H1 (cell line): ENCODE measurements around the gene PRKCZ. TPM values are rescaled to one million over a fixed set of nuclear protein-coding genes. Genes with fewer than 3 reads are reported as not detected.

Source experiments
- CTCF ChIA-PET: fragments of 300-600 bp; sonication (Branson Sonifier 250); formaldehyde crosslinking; loops from one replicate; lab custom pipeline; 2021; ENCODE audit not compliant: partially characterized antibody; lab: Charles Lee
- POLR2A ChIA-PET: fragments of 300-600 bp; sonication (Branson Sonifier 250); formaldehyde crosslinking; loops from one replicate; lab custom pipeline; 2021; ENCODE audit warnings: inconsistent platforms; ENCODE audit not compliant: partially characterized antibody; lab: Charles Lee
- DNase-seq, 2 experiments: peaks; one replicate each; pipeline versions ENCODE4 v3.0.0 to v3.0.0-alpha.2; 2010 to 2022; ENCODE audit warnings: low spot score in 2 of 2, low read depth in 1 of 2, mixed read lengths in 1 of 2
- FAIRE-seq: peaks from 2 replicates; lab custom pipeline; 2011; peaks lifted over from hg19 to GRCh38; lab: Jason Lieb, UNC
- H2AFZ ChIP-seq: 2 replicates; pipeline ENCODE4 v1.8.1; 2012; ENCODE audit warnings: low read length, inconsistent platforms
- H2AK5ac ChIP-seq: 2 replicates; pipeline ENCODE4 v1.6.1; 2013; ENCODE audit warnings: low read depth, low read length
- H2BK120ac ChIP-seq: replicated peaks from 2 replicates; pipeline ENCODE3; 2013; ENCODE audit warnings: low read depth, low read length, inconsistent platforms
- H2BK12ac ChIP-seq: 2 replicates; pipeline ENCODE4 v1.6.1; 2013; ENCODE audit warnings: low read depth, low read length
- H2BK15ac ChIP-seq: 2 replicates; pipeline ENCODE4 v1.6.1; 2013; ENCODE audit warnings: low read length
- H2BK20ac ChIP-seq: 2 replicates; pipeline ENCODE4 v1.6.1; 2013; ENCODE audit warnings: low read length
- H2BK5ac ChIP-seq: 2 replicates; pipeline ENCODE4 v1.6.1; 2013; ENCODE audit warnings: low read depth, low read length
- H3K14ac ChIP-seq: 2 replicates; pipeline ENCODE4 v1.6.1; 2013; ENCODE audit warnings: inconsistent platforms; ENCODE audit not compliant: insufficient read length
- H3K18ac ChIP-seq: 2 replicates; pipeline ENCODE4 v1.6.1; 2013; ENCODE audit warnings: low read length; ENCODE audit errors: extremely low read depth
- H3K23ac ChIP-seq: 2 replicates; pipeline ENCODE4 v1.6.1; 2013; ENCODE audit warnings: inconsistent platforms; ENCODE audit not compliant: insufficient read length
- H3K23me2 ChIP-seq: 2 replicates; pipeline ENCODE4 v1.6.1; 2013; ENCODE audit warnings: low read depth, low read length
- H3K27ac ChIP-seq: 2 replicates; pipeline ENCODE4 v1.6.1; 2011; ENCODE audit warnings: low read depth, low read length, inconsistent platforms
- H3K27me3 ChIP-seq, 4 experiments: replicated peaks in 1 of 4; 1 replicate in 1 of 4; 2 replicates in 3 of 4; pipeline versions ENCODE4 v1.6.1 to v1.8.1; 2011 to 2013; ENCODE audit warnings: low read length in 3 of 4, mild to moderate bottlenecking in 3 of 4, inconsistent platforms in 2 of 4, mixed read lengths in 2 of 4, moderate library complexity in 1 of 4; ENCODE audit not compliant: control insufficient read depth in 3 of 4, insufficient read depth in 3 of 4; ENCODE audit errors: extremely low read depth in 1 of 4
- H3K36me3 ChIP-seq, 4 experiments: 2 replicates each; pipeline versions ENCODE4 v1.6.1 to v1.8.1; 2011 to 2013; ENCODE audit warnings: mild to moderate bottlenecking in 4 of 4, low read length in 3 of 4, moderate library complexity in 2 of 4, control low read depth in 1 of 4, inconsistent platforms in 1 of 4; ENCODE audit not compliant: insufficient read depth in 4 of 4, control insufficient read depth in 2 of 4
- H3K4ac ChIP-seq: replicated peaks from 2 replicates; pipeline ENCODE3; 2013; ENCODE audit warnings: low read length, low read depth, mixed read lengths, inconsistent platforms; ENCODE audit not compliant: insufficient read length
- H3K4me1 ChIP-seq, 4 experiments: replicated peaks in 1 of 4; 1 replicate in 1 of 4; 2 replicates in 3 of 4; pipeline versions ENCODE4 v1.6.1 to v1.8.1; 2011 to 2013; ENCODE audit warnings: low read length in 3 of 4, inconsistent platforms in 2 of 4, mixed read lengths in 1 of 4; ENCODE audit not compliant: insufficient read depth in 4 of 4, control insufficient read depth in 3 of 4
- H3K4me2 ChIP-seq, 2 experiments: 2 replicates each; pipeline versions ENCODE4 v1.6.1 to v1.8.1; 2011 to 2013; ENCODE audit warnings: low read depth in 2 of 2, low read length in 2 of 2, control low read depth in 1 of 2, inconsistent platforms in 1 of 2, mild to moderate bottlenecking in 1 of 2; ENCODE audit not compliant: insufficient read depth in 1 of 2
- H3K4me3 ChIP-seq, 4 experiments: fragments of 200-600, 300-600 bp in 1 of 4; sonication (generic), shearing (Covaris generic), sonication (Bioruptor Twin) in 1 of 4; 2 replicates each; pipeline versions ENCODE4 v1.5.1 to v1.8.1; 2011 to 2016; ENCODE audit warnings: low read length in 4 of 4, low read depth in 3 of 4, control low read depth in 2 of 4, inconsistent platforms in 2 of 4, mild to moderate bottlenecking in 2 of 4, mixed read lengths in 1 of 4, moderate library complexity in 1 of 4; ENCODE audit not compliant: insufficient read depth in 2 of 4; ENCODE audit errors: extremely low read depth in 1 of 4
- H3K56ac ChIP-seq: replicated peaks from 2 replicates; pipeline ENCODE3; 2013; ENCODE audit warnings: low read depth, mild to moderate bottlenecking, mixed read lengths, low read length, inconsistent platforms; ENCODE audit not compliant: insufficient read length
- H3K79me1 ChIP-seq: 2 replicates; pipeline ENCODE4 v1.6.1; 2013; ENCODE audit warnings: low read depth, low read length, control low read depth
- H3K79me2 ChIP-seq, 2 experiments: 2 replicates each; pipeline versions ENCODE4 v1.6.1 to v1.8.1; 2012 to 2013; ENCODE audit warnings: low read length in 2 of 2, mild to moderate bottlenecking in 2 of 2, inconsistent platforms in 1 of 2; ENCODE audit not compliant: insufficient read depth in 2 of 2, control insufficient read depth in 1 of 2
- H3K9ac ChIP-seq, 4 experiments: replicated peaks in 1 of 4; 1 replicate in 1 of 4; 2 replicates in 3 of 4; pipeline versions ENCODE4 v1.6.1 to v1.8.1; 2011 to 2013; ENCODE audit warnings: low read depth in 3 of 4, low read length in 3 of 4, control low read depth in 2 of 4, mild to moderate bottlenecking in 2 of 4, moderate library complexity in 2 of 4, inconsistent platforms in 1 of 4; ENCODE audit errors: extremely low read depth in 1 of 4
- H3K9me3 ChIP-seq, 2 experiments: 2 replicates each; pipeline versions ENCODE4 v1.6.1 to v1.8.1; 2012 to 2013; ENCODE audit warnings: mild to moderate bottlenecking in 2 of 2, moderate library complexity in 2 of 2, control low read depth in 1 of 2, inconsistent platforms in 1 of 2, low read depth in 1 of 2, low read length in 1 of 2, mixed read lengths in 1 of 2; ENCODE audit not compliant: insufficient read depth in 2 of 2
- H4K20me1 ChIP-seq, 2 experiments: replicated peaks in 1 of 2; 2 replicates each; pipeline versions ENCODE3 to v1.8.1; 2011 to 2013; ENCODE audit warnings: inconsistent platforms in 2 of 2, low read length in 2 of 2, mild to moderate bottlenecking in 1 of 2; ENCODE audit not compliant: insufficient read depth in 2 of 2, control insufficient read depth in 1 of 2
- H4K5ac ChIP-seq: 2 replicates; pipeline ENCODE4 v1.6.1; 2013; ENCODE audit warnings: low read length, low read depth, mixed read lengths, inconsistent platforms; ENCODE audit not compliant: insufficient read length
- H4K8ac ChIP-seq: 2 replicates; pipeline ENCODE4 v1.8.0; 2013; ENCODE audit warnings: mild to moderate bottlenecking, moderate library complexity, low read length, inconsistent platforms; ENCODE audit not compliant: insufficient read depth; ENCODE audit errors: extremely low read depth
- H4K91ac ChIP-seq: replicated peaks from 2 replicates; pipeline ENCODE3; 2013; ENCODE audit warnings: low read length, mixed read lengths, inconsistent platforms; ENCODE audit not compliant: insufficient read length
- HDAC6 ChIP-seq: IDR thresholded peaks from one replicate; pipeline ENCODE4 v1.7.1; 2012; ENCODE audit warnings: low read depth, mild to moderate bottlenecking, inconsistent platforms, low read length, moderate library complexity
- JUN ChIP-seq: IDR thresholded peaks from 2 replicates; pipeline ENCODE4 v1.6.1; 2011; ENCODE audit warnings: low read depth, mild to moderate bottlenecking, improper control_type of control experiment, low read length
- KDM5A ChIP-seq: fragments of 200-600 bp; IDR thresholded peaks from 2 replicates; pipeline ENCODE4 v1.7.1; 2012; ENCODE audit warnings: mild to moderate bottlenecking, low read length, inconsistent platforms, mixed read lengths
- MAX ChIP-seq: IDR thresholded peaks from 2 replicates; pipeline ENCODE4 v1.6.1; 2012; ENCODE audit warnings: inconsistent platforms
- RBBP5 ChIP-seq: IDR thresholded peaks from 2 replicates; pipeline ENCODE4 v1.7.1; 2012; ENCODE audit warnings: low read depth, mild to moderate bottlenecking, inconsistent platforms, low read length, moderate library complexity, borderline replicate concordance
- RXRA ChIP-seq: IDR thresholded peaks from 2 replicates; pipeline ENCODE4 v1.6.1; 2011; ENCODE audit warnings: low read depth, mild to moderate bottlenecking, low read length, moderate library complexity; ENCODE audit not compliant: insufficient read depth
- SAP30 ChIP-seq: fragments of 300-600 bp; sonication (generic); IDR thresholded peaks from 2 replicates; pipeline ENCODE4 v1.7.1; 2012; ENCODE audit warnings: low read length, moderate library complexity, mild to moderate bottlenecking, inconsistent platforms; ENCODE audit not compliant: insufficient read depth, insufficient replicate concordance
- WGBS, 2 experiments: shearing (Covaris generic) in 1 of 2; methylation state at CpG; one replicate each; pipeline versions ENCODE4 v1.1.6 to v1.1.7; 2013 to 2015; ENCODE audit warnings: low lambda C conversion rate in 2 of 2, mixed read lengths in 2 of 2, inconsistent platforms in 1 of 2, low coverage in 1 of 2, missing lambda C conversion rate in 1 of 2; ENCODE audit not compliant: insufficient replicate concordance in 2 of 2, insufficient coverage in 1 of 2, insufficient read length in 1 of 2; ENCODE audit errors: extremely low coverage in 1 of 2, missing lambda C conversion rate in 1 of 2; 5-methylcytosine and 5-hydroxymethylcytosine counted together
- polyA plus RNA-seq, 7 experiments: library from polyadenylated mRNA; depleted of rRNA in 3 of 7; stranded (reverse) in 5 of 7; unstranded in 2 of 7; fragments of >200 nt in 5 of 7; fragments of 200-250 nt in 2 of 7; gene quantifications; 1 replicate in 5 of 7; 2 replicates in 1 of 7; 4 replicates in 1 of 7; pipeline versions ENCODE4 v1.2.1 to v1.2.3, GENCODE V29; 2011 to 2013; ENCODE audit warnings: missing spikeins in 2 of 7, mixed read lengths in 2 of 7
- total RNA-seq: library from RNA; stranded (reverse); fragmentation: NEBNext Ultra II Directional; extraction: Animal tissue kit (Norgen Biotek cat#: 25700); gene quantifications from 2 replicates; pipeline ENCODE4 v1.2.1, GENCODE V29; 2021

The PRKCZ gene
- total and polyA plus RNA-seq, 2 of the 8 experiments (the other 6 are each of a cell fraction or from before 2014, with no cell fraction given), result 37.4 to 45.1 TPM

DNA sequence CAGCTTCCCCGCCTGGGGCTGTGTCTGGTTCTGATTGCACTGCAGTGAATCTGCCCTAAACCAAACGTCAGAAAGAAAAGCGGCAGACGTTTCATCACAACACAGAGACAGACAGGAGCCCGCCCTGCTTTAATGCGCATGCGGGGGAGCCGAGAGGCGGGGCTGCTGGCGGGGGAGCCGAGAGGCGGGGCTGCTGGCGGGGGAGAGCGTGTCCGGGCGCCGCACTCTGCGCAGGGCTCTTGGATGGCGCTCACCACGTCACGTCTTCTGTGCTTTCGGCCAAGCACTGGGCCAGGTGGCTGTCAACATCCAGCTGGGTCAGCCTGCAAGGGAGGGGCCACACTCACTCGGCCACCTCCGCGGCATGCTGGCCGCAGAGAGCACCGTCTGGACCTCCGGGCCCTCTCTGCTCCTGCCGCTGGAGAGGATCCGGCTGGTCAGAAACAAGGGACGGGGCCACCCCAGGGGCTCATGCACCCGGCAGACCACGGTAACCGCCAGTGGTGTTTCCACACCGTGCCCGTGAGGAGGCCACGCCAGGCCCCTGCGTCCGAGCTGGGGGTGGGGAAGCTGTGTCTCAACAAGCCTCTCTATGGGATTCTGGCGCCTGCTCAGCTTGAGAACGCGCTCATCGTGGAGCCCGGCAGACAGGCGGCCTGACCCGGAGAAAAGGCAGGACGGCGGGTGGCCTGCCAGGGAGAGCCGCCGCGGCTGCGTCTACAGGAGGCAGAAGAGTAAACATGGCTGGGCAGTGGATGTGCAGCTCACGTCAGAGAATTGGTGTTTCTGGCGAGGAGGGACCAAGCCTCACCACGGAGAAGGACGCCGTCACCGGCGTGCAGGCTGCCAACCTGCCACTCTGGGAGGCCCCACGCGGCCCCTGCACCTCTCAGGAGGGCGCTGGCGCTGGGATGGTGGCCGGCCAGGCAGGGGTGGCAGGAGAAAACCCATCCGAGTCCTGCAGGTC is 139.5 kb downstream of the PRKCZ start:
- H2AK5ac ChIP-seq, result no peak overlapping the region
- H4K8ac ChIP-seq, result peak overlapping the region; percentile 81; the same call in 1 of the 2 replicates
- ChIA-PET POLR2A (interaction anchor here (0.9 to 2.3 kb wide), 5 partner anchors 9 to 119 kb away, joined by 3 to 7 read pairs (median 3); no protein-coding TSS in a partner anchor), CTCF (interaction anchor here (0.6 to 14.1 kb wide), 6 partner anchors 14 to 193 kb away, joined by 3 to 154 read pairs (median 4); no protein-coding TSS in a partner anchor)
- H4K20me1 ChIP-seq, result peaks cover 4 to 15% of the 10 kb centered on the region in 2 experiments
- H3K27me3 ChIP-seq, result no peaks in the 10 kb centered on the region
- WGBS, 2 experiments, result 36% methylated on average over 65 of the region's 65 CpGs; no CpG with 5 or more reads in 1 of the 2 experiments
- H3K4me1 ChIP-seq, result peaks cover 0 to 16% (median 7%) of the 10 kb centered on the region in 4 experiments; a peak in 5 of 7 replicates
- H2BK5ac ChIP-seq, result peak overlapping the region; percentile 73; the same call in 1 of the 2 replicates
- FAIRE-seq (no peak), DNase-seq (peak; percentile 51 to 93)
- H3K79me1 ChIP-seq, result peaks cover 2% of the 10 kb centered on the region; the same call in 1 of the 2 replicates
- H3K36me3 ChIP-seq, result peaks cover 3 to 7% (median 3%) of the 10 kb centered on the region in 4 experiments; a peak in 6 of 8 replicates
- H3K23ac ChIP-seq, result no peak overlapping the region
- no peak overlapping the region for H3K27ac ChIP-seq
- H3K4me3 ChIP-seq, result peak overlapping the region in 3 of 4 experiments; percentile 28 to 49 (median 48); a peak in 5 of 8 replicates
- peak overlapping the region; percentile 10 for H3K18ac ChIP-seq
- no peak overlapping the region for H2BK12ac ChIP-seq
- H2AFZ ChIP-seq, result no peak overlapping the region
- peak overlapping the region; percentile 2 for H4K5ac ChIP-seq
- no peak overlapping the region for H3K14ac ChIP-seq
- no peak overlapping the region for H2BK15ac ChIP-seq
- no peak overlapping the region for H3K4ac ChIP-seq
- H3K9me3 ChIP-seq, result no peaks in the 10 kb centered on the region
- no peak overlapping the region for H2BK20ac ChIP-seq
- peak overlapping the region; percentile 19 for H3K56ac ChIP-seq
- H3K79me2 ChIP-seq, result peaks cover 0 to 26% of the 10 kb centered on the region in 2 experiments; a peak in 1 of 4 replicates
- no peak overlapping the region for H2BK120ac ChIP-seq
- peak overlapping the region; percentile 50 to 63 for H3K4me2 ChIP-seq
- H4K91ac ChIP-seq, result no peak overlapping the region
- H3K9ac ChIP-seq, result peak overlapping the region in 1 of 4 experiments; percentile 33; a peak in 1 of 7 replicates
- peaks cover 4% of the 10 kb centered on the region; the same call in 1 of the 2 replicates for H3K23me2 ChIP-seq
- peak; percentile 53 for TF ChIP-seq MAX
- TF ChIP-seq RBBP5, result peak; percentile 62; the same call in 1 of the 2 replicates
- TF ChIP-seq RXRA, result no peak
- TF ChIP-seq KDM5A, result no peak
- no peak for TF ChIP-seq JUN
- TF ChIP-seq SAP30, result peak; percentile 50
- TF ChIP-seq HDAC6, result no peak
